ENCODE results near the gene SLC35F4. TPM values are rescaled to one million over a fixed set of nuclear protein-coding genes. Genes with fewer than 3 reads are reported as not detected.

Gene SLC35F4
- total RNA-seq, 1 donor from 2014 or later, result not detected

- TF ChIP-seq, protein P1, sequence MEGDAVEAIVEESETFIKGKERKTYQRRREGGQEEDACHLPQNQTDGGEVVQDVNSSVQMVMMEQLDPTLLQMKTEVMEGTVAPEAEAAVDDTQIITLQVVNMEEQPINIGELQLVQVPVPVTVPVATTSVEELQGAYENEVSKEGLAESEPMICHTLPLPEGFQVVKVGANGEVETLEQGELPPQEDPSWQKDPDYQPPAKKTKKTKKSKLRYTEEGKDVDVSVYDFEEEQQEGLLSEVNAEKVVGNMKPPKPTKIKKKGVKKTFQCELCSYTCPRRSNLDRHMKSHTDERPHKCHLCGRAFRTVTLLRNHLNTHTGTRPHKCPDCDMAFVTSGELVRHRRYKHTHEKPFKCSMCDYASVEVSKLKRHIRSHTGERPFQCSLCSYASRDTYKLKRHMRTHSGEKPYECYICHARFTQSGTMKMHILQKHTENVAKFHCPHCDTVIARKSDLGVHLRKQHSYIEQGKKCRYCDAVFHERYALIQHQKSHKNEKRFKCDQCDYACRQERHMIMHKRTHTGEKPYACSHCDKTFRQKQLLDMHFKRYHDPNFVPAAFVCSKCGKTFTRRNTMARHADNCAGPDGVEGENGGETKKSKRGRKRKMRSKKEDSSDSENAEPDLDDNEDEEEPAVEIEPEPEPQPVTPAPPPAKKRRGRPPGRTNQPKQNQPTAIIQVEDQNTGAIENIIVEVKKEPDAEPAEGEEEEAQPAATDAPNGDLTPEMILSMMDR (conservative IDR thresholded peaks at IDR 0.05; ENCODE audit: low read depth, low read length), result no peak
- no peak for DNase-seq (ENCODE audit: low read depth)
Observed at GRCh38 chr14:57573173-57573572, 292.7 kb downstream of the SLC35F4 start.

GRCh38 chr14:57568554-57568953 lies 297.3 kb downstream of the SLC35F4 start:
- TF ChIP-seq, protein P1 (conservative IDR thresholded peaks at IDR 0.05; ENCODE audit: low read depth, low read length), result no peak

More at GRCh38 chr14:57573173-57573572, 292.7 kb downstream of the SLC35F4 start:
- no peak overlapping the region for H3K4me3 ChIP-seq (ENCODE audit: low read depth, low read length)

GRCh38 chr14:57567220-57567619 lies 298.7 kb downstream of the SLC35F4 start:
- TF ChIP-seq, protein P1 (conservative IDR thresholded peaks at IDR 0.05; ENCODE audit: low read depth, low read length), result no peak
- no peak overlapping the region for H3K4me3 ChIP-seq (ENCODE audit: low read depth, low read length)

More at GRCh38 chr14:57568554-57568953, 297.3 kb downstream of the SLC35F4 start:
- DNase-seq (ENCODE audit: low read depth), result no peak
- no peak overlapping the region for H3K4me3 ChIP-seq (ENCODE audit: low read depth, low read length)

GRCh38 chr14:57560681-57561080 lies 305.2 kb downstream of the SLC35F4 start:
- peak overlapping the region; percentile 19 for H3K4me3 ChIP-seq (ENCODE audit: low read depth, low read length)
- DNase-seq (ENCODE audit: low read depth), result no peak
- TF ChIP-seq, protein P1 (conservative IDR thresholded peaks at IDR 0.05; ENCODE audit: low read depth, low read length), result no peak

More at GRCh38 chr14:57567220-57567619, 298.7 kb downstream of the SLC35F4 start:
- no peak for DNase-seq (ENCODE audit: low read depth)

DNA sequence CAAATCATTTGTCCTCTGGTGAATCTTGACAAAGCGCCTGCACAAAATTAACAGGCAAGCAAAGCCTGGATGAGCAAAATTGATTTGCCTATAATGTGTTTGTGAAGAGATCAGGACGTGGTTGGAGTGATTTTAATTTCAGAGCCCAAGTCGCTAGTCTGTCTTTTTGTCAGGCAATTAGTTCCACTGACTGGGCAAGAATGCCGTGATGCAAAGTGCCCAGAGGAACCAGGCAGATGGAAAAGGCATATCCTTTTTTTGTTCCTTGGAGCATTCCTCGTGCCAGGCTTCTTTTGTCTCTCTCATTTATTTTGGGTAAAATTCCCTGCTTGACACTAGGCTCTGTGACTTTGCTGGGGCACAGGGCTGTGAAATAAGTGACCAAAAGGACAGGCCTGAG lies 306.3 kb downstream of the SLC35F4 start:
- no peak overlapping the region for H3K4me3 ChIP-seq (ENCODE audit: low read depth, low read length)
- TF ChIP-seq, protein P1 (conservative IDR thresholded peaks at IDR 0.05; ENCODE audit: low read depth, low read length), result no peak
- no peak for DNase-seq (ENCODE audit: low read depth)

DNA sequence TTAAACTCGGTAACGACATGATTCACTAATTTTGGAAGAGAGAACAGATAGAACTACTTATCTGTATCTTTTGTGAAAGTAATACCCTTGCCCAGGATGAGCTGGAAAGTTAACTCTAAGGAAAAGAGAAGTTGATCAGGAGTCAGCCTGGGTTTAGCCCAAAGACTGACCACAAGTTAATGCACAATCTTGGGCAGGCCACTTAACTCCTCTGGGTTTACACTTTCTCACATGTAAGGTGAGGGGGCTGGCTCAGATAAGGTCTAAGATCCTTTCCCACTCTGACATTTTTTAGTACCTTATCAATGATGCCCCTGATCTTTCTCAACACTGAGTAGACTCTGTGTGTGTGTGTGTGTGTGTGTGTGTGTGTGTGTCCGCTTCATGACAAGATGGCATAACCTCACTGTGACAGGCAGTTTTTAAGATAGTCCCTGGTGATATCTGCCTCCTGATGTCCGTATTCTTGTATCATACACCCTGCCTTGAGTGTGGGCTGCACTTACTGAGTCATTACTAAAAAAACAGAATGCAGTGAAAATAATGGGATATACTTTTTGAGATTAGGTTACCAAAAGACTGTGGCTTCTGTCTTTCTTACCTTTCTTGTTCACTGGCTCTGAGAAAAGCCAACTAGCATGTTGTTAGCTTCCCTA lies 316.0 kb downstream of the SLC35F4 start:
- DNase-seq (ENCODE audit: low read depth), result no peak
- no peak overlapping the region for H3K4me3 ChIP-seq (ENCODE audit: low read depth, low read length)
- TF ChIP-seq, protein P1 (conservative IDR thresholded peaks at IDR 0.05; ENCODE audit: low read depth, low read length), result no peak

GRCh38 chr14:57549016-57549564 lies 316.8 kb downstream of the SLC35F4 start:
- TF ChIP-seq, protein P1 (conservative IDR thresholded peaks at IDR 0.05; ENCODE audit: low read depth, low read length), result no peak
- H3K4me3 ChIP-seq (ENCODE audit: low read depth, low read length), result no peak overlapping the region
- DNase-seq (ENCODE audit: low read depth), result no peak
